ENCODE measurements around the gene MZB1.

- TF ChIP-seq, protein P1, sequence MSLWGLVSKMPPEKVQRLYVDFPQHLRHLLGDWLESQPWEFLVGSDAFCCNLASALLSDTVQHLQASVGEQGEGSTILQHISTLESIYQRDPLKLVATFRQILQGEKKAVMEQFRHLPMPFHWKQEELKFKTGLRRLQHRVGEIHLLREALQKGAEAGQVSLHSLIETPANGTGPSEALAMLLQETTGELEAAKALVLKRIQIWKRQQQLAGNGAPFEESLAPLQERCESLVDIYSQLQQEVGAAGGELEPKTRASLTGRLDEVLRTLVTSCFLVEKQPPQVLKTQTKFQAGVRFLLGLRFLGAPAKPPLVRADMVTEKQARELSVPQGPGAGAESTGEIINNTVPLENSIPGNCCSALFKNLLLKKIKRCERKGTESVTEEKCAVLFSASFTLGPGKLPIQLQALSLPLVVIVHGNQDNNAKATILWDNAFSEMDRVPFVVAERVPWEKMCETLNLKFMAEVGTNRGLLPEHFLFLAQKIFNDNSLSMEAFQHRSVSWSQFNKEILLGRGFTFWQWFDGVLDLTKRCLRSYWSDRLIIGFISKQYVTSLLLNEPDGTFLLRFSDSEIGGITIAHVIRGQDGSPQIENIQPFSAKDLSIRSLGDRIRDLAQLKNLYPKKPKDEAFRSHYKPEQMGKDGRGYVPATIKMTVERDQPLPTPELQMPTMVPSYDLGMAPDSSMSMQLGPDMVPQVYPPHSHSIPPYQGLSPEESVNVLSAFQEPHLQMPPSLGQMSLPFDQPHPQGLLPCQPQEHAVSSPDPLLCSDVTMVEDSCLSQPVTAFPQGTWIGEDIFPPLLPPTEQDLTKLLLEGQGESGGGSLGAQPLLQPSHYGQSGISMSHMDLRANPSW (CRISPR knock-in tag; conservative IDR thresholded peaks at IDR 0.05; ENCODE audit: low read depth), result no peak
- TF ChIP-seq MYBL2 (CRISPR knock-in tag; IDR thresholded peaks at IDR 0.05), result no peak
- no peak for TF ChIP-seq NFE2L1 (CRISPR knock-in tag; IDR thresholded peaks at IDR 0.05)
- TF ChIP-seq, protein P2, sequence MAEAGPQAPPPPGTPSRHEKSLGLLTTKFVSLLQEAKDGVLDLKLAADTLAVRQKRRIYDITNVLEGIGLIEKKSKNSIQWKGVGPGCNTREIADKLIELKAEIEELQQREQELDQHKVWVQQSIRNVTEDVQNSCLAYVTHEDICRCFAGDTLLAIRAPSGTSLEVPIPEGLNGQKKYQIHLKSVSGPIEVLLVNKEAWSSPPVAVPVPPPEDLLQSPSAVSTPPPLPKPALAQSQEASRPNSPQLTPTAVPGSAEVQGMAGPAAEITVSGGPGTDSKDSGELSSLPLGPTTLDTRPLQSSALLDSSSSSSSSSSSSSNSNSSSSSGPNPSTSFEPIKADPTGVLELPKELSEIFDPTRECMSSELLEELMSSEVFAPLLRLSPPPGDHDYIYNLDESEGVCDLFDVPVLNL (CRISPR knock-in tag; IDR thresholded peaks at IDR 0.05; ENCODE audit: borderline replicate concordance, low read depth), result no peak
- no peak for TF ChIP-seq CREB1 (CRISPR knock-in tag; IDR thresholded peaks at IDR 0.05)
- no peak for TF ChIP-seq RELA (CRISPR knock-in tag; IDR thresholded peaks at IDR 0.05; ENCODE audit: borderline replicate concordance)
- TF ChIP-seq ATF1 (CRISPR knock-in tag; IDR thresholded peaks at IDR 0.05), result no peak
- TF ChIP-seq, protein P3, sequence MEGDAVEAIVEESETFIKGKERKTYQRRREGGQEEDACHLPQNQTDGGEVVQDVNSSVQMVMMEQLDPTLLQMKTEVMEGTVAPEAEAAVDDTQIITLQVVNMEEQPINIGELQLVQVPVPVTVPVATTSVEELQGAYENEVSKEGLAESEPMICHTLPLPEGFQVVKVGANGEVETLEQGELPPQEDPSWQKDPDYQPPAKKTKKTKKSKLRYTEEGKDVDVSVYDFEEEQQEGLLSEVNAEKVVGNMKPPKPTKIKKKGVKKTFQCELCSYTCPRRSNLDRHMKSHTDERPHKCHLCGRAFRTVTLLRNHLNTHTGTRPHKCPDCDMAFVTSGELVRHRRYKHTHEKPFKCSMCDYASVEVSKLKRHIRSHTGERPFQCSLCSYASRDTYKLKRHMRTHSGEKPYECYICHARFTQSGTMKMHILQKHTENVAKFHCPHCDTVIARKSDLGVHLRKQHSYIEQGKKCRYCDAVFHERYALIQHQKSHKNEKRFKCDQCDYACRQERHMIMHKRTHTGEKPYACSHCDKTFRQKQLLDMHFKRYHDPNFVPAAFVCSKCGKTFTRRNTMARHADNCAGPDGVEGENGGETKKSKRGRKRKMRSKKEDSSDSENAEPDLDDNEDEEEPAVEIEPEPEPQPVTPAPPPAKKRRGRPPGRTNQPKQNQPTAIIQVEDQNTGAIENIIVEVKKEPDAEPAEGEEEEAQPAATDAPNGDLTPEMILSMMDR (IDR thresholded peaks at IDR 0.05), result no peak
- no peak for TF ChIP-seq TEAD4 (CRISPR knock-in tag; IDR thresholded peaks at IDR 0.05)
- TF ChIP-seq ELF4 (CRISPR knock-in tag; IDR thresholded peaks at IDR 0.05; ENCODE audit: low read depth), result no peak
- no peak for TF ChIP-seq AFF4 (CRISPR knock-in tag; IDR thresholded peaks at IDR 0.05; ENCODE audit: borderline replicate concordance)
- TF ChIP-seq FOXJ3 (CRISPR knock-in tag; IDR thresholded peaks at IDR 0.05; ENCODE audit: borderline replicate concordance), result no peak
- TF ChIP-seq, protein P4, sequence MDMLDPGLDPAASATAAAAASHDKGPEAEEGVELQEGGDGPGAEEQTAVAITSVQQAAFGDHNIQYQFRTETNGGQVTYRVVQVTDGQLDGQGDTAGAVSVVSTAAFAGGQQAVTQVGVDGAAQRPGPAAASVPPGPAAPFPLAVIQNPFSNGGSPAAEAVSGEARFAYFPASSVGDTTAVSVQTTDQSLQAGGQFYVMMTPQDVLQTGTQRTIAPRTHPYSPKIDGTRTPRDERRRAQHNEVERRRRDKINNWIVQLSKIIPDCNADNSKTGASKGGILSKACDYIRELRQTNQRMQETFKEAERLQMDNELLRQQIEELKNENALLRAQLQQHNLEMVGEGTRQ (CRISPR knock-in tag; IDR thresholded peaks at IDR 0.05), result no peak
- TF ChIP-seq CREM (CRISPR knock-in tag; IDR thresholded peaks at IDR 0.05), result no peak
Observed at GRCh38 chr5:139419226-139420192, 29.8 kb upstream of the MZB1 start.

All from WTC11 (cell line).